PC-9 (cell line): ENCODE data around the gene SNCAIP. TPM values are rescaled to one million over a fixed set of nuclear protein-coding genes. Genes with fewer than 3 reads are reported as not detected.

Source experiments
- BruUV-seq: library from RNA; stranded (reverse); fragments of 400-500 nt; replicated peaks from 2 replicates; lab custom pipeline; 2021; lab: Mats Ljungman, UMichigan
- CTCF ChIA-PET: fragments of 300-600 bp; sonication (Branson Sonifier 250); formaldehyde crosslinking; loops from one replicate; lab custom pipeline; 2022; ENCODE audit warnings: antibody characterized with exemption; lab: Charles Lee
- POLR2A ChIA-PET: fragments of 300-600 bp; sonication (Branson Sonifier 250); formaldehyde crosslinking; loops from one replicate; lab custom pipeline; 2022; ENCODE audit warnings: antibody characterized with exemption; ENCODE audit not compliant: unreplicated experiment; lab: Charles Lee
- DNase-seq, 2 experiments: peaks; one replicate each; pipeline versions ENCODE4 v3.0.0 to v3.0.0-alpha.2; 2015 to 2022; ENCODE audit warnings: mixed read lengths in 1 of 2
- H2AFZ ChIP-seq: fragments of 200-600 bp; sonication (generic); 2 replicates; pipeline ENCODE4 v1.8.1; 2017; ENCODE audit warnings: antibody characterized with exemption
- H3F3A ChIP-seq: fragments of 200-600 bp; sonication (generic); 2 replicates; pipeline ENCODE4 v1.8.1; 2017; ENCODE audit warnings: antibody characterized with exemption, mild to moderate bottlenecking, low read depth; ENCODE audit not compliant: insufficient read depth
- H3K27ac ChIP-seq: fragments of 200-600 bp; sonication (generic); 2 replicates; pipeline ENCODE4 v1.6.1; 2016; ENCODE audit warnings: mixed run types
- H3K27me3 ChIP-seq: fragments of 200-600 bp; sonication (generic); 2 replicates; pipeline ENCODE4 v1.6.1; 2016; ENCODE audit warnings: low read depth, mixed run types; ENCODE audit not compliant: insufficient read depth
- H3K36me3 ChIP-seq: fragments of 200-600 bp; sonication (generic); 2 replicates; pipeline ENCODE4 v1.6.1; 2016; ENCODE audit warnings: low read depth, mixed run types
- H3K4me1 ChIP-seq: fragments of 200-600 bp; sonication (generic); replicated peaks from 2 replicates; pipeline ENCODE4 v1.6.1; 2016; ENCODE audit warnings: mixed run types; ENCODE audit not compliant: insufficient read depth
- H3K4me2 ChIP-seq: fragments of 200-600 bp; sonication (generic); 2 replicates; pipeline ENCODE4 v1.6.1; 2017; ENCODE audit warnings: mixed run types
- H3K4me3 ChIP-seq: fragments of 200-600 bp; sonication (generic); 2 replicates; pipeline ENCODE4 v1.6.1; 2016; ENCODE audit warnings: mixed run types
- H3K79me2 ChIP-seq: fragments of 200-600 bp; sonication (generic); 2 replicates; pipeline ENCODE4 v1.6.1; 2017; ENCODE audit warnings: low read depth, mixed run types
- H3K9me2 ChIP-seq: fragments of 200-600 bp; sonication (generic); 2 replicates; pipeline ENCODE4 v1.8.1; 2017; ENCODE audit warnings: mild to moderate bottlenecking; ENCODE audit not compliant: insufficient read depth
- H3K9me3 ChIP-seq: fragments of 200-600 bp; sonication (generic); 2 replicates; pipeline ENCODE4 v1.8.1; 2016; ENCODE audit warnings: low read depth; ENCODE audit not compliant: insufficient read depth
- H4K20me1 ChIP-seq: fragments of 200-600 bp; sonication (generic); 2 replicates; pipeline ENCODE4 v1.8.1; 2017; ENCODE audit not compliant: insufficient read depth
- CTCF ChIP-seq: fragments of 200-600 bp; sonication (generic); conservative IDR thresholded peaks from 2 replicates; pipeline ENCODE4 v1.6.1; 2017; ENCODE audit warnings: mixed run types, antibody characterized with exemption, mild to moderate bottlenecking, moderate library complexity
- EZH2 ChIP-seq: fragments of 200-600 bp; sonication (generic); IDR thresholded peaks from 2 replicates; pipeline ENCODE4 v1.8.0; 2017; ENCODE audit warnings: antibody characterized with exemption, low read depth
- intact Hi-C: fragments of 100-400 bp; cut with micrococcal nuclease; formaldehyde crosslinking; loops from one replicate; pipeline ENCODE4 v1.10.0; 2022; ENCODE audit not compliant: unreplicated experiment
- total RNA-seq: library from RNA; stranded (reverse); gene quantifications from 2 replicates; pipeline ENCODE4 v1.2.3, GENCODE V29; 2021

The SNCAIP gene
- total RNA-seq, 1 experiment from 2014 or later = not detected

DNA sequence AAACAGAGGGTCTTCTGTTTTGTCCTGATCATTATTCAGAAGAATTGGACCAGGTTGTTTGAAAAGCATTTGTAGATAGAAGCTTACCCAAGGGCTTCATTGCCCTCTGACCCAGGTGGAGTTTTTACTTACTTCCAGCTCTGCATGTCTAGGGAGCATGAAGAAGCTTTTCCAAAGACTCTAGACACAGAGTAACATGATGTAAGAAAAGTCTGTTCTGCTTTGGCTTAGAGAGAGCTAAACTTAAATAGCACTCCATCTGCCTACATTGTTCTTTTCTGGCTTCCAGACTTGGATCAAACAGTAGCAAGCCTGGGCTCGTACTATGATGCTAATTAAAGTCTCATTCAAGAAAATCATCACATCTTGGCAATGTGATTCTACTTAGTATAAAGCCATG, 112.1 kb downstream of the SNCAIP start:
- no peak overlapping the region for H3K4me2 ChIP-seq
- no peak for DNase-seq
- no TSS peak for BruUV-seq
- no peaks in the 10 kb centered on the region for H4K20me1 ChIP-seq
- CTCF ChIA-PET = no interaction called here
- H3K79me2 ChIP-seq = no peaks in the 10 kb centered on the region
- no peak overlapping the region for H3K27ac ChIP-seq
- H3K27me3 ChIP-seq = no peaks in the 10 kb centered on the region
- intact Hi-C loops = no loop called here
- H3K9me2 ChIP-seq = no peaks in the 10 kb centered on the region
- no peak overlapping the region for H2AFZ ChIP-seq
- no peaks in the 10 kb centered on the region for H3K36me3 ChIP-seq
- TF ChIP-seq EZH2 (no peak), CTCF (no peak)
- no peaks in the 10 kb centered on the region for H3K9me3 ChIP-seq
- no peaks in the 10 kb centered on the region for H3F3A ChIP-seq
- no peaks in the 10 kb centered on the region for H3K4me1 ChIP-seq
- H3K4me3 ChIP-seq = no peak overlapping the region
- POLR2A ChIA-PET = no interaction called here

- no peaks in the 10 kb centered on the region for H3K27me3 ChIP-seq
- no peak for DNase-seq
- intact Hi-C loops = no loop called here
- H3K9me2 ChIP-seq = no peaks in the 10 kb centered on the region
- CTCF ChIA-PET = no interaction called here
- H3F3A ChIP-seq = no peaks in the 10 kb centered on the region
- H3K79me2 ChIP-seq = no peaks in the 10 kb centered on the region
- no peaks in the 10 kb centered on the region for H3K36me3 ChIP-seq
- no peak overlapping the region for H2AFZ ChIP-seq
- H3K27ac ChIP-seq = no peak overlapping the region
- no peaks in the 10 kb centered on the region for H3K9me3 ChIP-seq
- no peaks in the 10 kb centered on the region for H4K20me1 ChIP-seq
- no peak for TF ChIP-seq CTCF
- no peak for TF ChIP-seq EZH2
- POLR2A ChIA-PET = no interaction called here
- no peak overlapping the region for H3K4me2 ChIP-seq
- H3K4me3 ChIP-seq = no peak overlapping the region
- no peaks in the 10 kb centered on the region for H3K4me1 ChIP-seq
- no TSS peak for BruUV-seq
Measured at GRCh38 chr5:122426301-122426700, 114.3 kb downstream of the SNCAIP start.

- no peaks in the 10 kb centered on the region for H3K4me1 ChIP-seq
- no peaks in the 10 kb centered on the region for H4K20me1 ChIP-seq
- H3K27ac ChIP-seq = no peak overlapping the region
- DNase-seq = no peak
- H3K9me2 ChIP-seq = no peaks in the 10 kb centered on the region
- ChIA-PET POLR2A (no interaction called here), CTCF (no interaction called here)
- H3K79me2 ChIP-seq = no peaks in the 10 kb centered on the region
- H3K36me3 ChIP-seq = no peaks in the 10 kb centered on the region
- intact Hi-C loops = no loop called here
- TF ChIP-seq CTCF = no peak
- no peak for TF ChIP-seq EZH2
- no peak overlapping the region for H3K4me2 ChIP-seq
- BruUV-seq = no TSS peak
- no peak overlapping the region for H3K4me3 ChIP-seq
- H3F3A ChIP-seq = no peaks in the 10 kb centered on the region
- no peak overlapping the region for H2AFZ ChIP-seq
- H3K27me3 ChIP-seq = no peaks in the 10 kb centered on the region
- no peaks in the 10 kb centered on the region for H3K9me3 ChIP-seq
Measured at GRCh38 chr5:122427621-122428020, 115.6 kb downstream of the SNCAIP start.
